ENCODE data around the gene RBP5. TPM values are rescaled to one million over a fixed set of nuclear protein-coding genes. Genes with fewer than 3 reads are reported as not detected.

The RBP5 gene
- total RNA-seq, 3 donors from 2014 or later, result 2.2 to 3.8 (median 2.5) TPM

DNA sequence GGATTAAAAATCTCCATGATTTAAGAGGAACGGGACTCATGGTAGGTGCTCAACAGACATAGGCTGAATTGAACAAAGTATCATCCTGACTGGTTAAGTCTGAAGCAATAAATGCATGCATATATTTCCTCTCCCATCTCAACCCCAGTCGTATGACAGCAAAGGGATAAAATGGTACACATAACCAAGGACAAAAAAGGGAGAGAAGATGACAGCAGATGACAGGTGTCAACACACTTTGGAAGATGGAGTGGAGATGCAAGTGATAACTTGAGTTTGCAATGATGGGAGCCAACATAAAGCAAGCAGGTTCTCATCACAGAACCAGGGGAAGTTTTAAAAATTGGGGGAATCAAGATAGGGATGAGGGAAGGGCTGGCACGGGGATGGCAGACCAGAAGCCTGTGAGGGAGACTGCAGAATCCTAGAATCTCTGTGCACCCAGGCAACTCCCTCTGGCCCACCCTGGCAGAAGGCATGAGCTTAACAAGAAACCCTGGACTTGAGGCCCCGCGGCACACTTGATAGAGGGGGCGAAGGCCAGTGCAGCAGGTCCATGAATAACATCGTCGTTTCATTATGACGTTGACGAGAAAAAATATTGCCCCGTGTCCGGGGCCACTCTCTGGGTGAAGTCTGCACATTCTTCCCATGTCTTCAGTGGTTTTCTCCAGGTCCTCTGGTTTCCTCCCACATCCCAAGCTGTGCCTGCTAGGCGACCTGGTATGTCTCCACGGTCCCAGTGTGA, 24.7 kb downstream of the RBP5 start:
- DNase-seq (no peak), ATAC-seq (no peak)
- H3K9me3 ChIP-seq, result no peaks in the 10 kb centered on the region
- H3K36me3 ChIP-seq (ENCODE audit: low read depth), result no peaks in the 10 kb centered on the region
- H3K4me1 ChIP-seq (ENCODE audit: low read depth), result peaks cover 13% of the 10 kb centered on the region
- intact Hi-C loops (cut with DNase I, micrococcal nuclease), result no loop called here
- no peak overlapping the region for H3K4me3 ChIP-seq
- TF ChIP-seq, protein P1, sequence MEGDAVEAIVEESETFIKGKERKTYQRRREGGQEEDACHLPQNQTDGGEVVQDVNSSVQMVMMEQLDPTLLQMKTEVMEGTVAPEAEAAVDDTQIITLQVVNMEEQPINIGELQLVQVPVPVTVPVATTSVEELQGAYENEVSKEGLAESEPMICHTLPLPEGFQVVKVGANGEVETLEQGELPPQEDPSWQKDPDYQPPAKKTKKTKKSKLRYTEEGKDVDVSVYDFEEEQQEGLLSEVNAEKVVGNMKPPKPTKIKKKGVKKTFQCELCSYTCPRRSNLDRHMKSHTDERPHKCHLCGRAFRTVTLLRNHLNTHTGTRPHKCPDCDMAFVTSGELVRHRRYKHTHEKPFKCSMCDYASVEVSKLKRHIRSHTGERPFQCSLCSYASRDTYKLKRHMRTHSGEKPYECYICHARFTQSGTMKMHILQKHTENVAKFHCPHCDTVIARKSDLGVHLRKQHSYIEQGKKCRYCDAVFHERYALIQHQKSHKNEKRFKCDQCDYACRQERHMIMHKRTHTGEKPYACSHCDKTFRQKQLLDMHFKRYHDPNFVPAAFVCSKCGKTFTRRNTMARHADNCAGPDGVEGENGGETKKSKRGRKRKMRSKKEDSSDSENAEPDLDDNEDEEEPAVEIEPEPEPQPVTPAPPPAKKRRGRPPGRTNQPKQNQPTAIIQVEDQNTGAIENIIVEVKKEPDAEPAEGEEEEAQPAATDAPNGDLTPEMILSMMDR (IDR thresholded peaks at IDR 0.05), result no peak

DNA sequence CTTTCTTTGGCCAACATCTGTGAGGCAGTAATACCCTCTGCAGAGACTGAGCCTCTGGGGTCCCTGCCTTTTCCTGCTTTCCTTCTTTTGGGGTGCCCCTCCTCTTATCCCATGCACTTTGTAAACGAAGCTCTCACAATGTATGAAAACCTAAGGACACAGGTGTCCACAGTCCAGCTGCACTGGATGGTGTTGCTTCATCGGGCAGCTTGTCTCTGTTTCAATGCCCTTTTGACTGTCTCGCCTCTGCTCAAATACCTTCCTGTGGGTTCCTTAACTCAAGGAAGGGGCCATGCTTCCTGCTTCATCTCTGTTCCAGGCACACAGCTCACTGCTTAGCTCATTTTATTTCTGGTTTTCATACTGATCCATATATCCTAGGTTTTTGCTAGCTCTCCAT, 26.1 kb downstream of the RBP5 start:
- intact Hi-C loops (cut with DNase I, micrococcal nuclease), result no loop called here
- Histone ChIP-seq H3K9me3 (no peaks in the 10 kb centered on the region), H3K36me3 (ENCODE audit: low read depth) (no peaks in the 10 kb centered on the region), H3K4me3 (no peak overlapping the region), H3K4me1 (ENCODE audit: low read depth) (peaks cover 8% of the 10 kb centered on the region)
- DNase-seq (no peak), ATAC-seq (no peak)
- TF ChIP-seq, protein P1 (IDR thresholded peaks at IDR 0.05), result no peak

DNA sequence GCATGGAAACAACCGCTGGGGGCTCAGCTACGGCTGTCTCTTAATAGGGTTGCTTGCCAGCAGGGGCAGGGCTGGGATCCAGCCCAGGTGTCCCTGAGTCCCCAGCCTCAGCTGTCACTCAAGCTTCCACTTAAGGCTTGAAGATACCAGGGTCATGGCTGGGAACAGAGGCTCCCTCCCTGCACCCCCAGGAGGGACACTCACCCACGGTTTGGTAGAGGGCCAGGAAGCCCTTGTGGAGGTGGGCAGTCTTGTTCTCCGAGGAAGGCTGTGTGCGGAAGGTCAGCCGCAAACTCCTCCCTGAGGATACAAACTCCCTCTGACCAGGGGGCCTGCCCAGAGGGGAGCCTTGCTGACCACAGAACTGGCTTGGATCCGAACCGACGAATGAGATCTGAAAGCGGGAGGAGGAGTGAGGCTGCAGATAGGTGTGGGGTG, 27.0 kb downstream of the RBP5 start:
- ATAC-seq, result peak; percentile 16
- no peaks in the 10 kb centered on the region for H3K9me3 ChIP-seq
- TF ChIP-seq, protein P1 (IDR thresholded peaks at IDR 0.05), result no peak
- H3K4me1 ChIP-seq (ENCODE audit: low read depth), result no peaks in the 10 kb centered on the region
- no peak overlapping the region for H3K4me3 ChIP-seq
- intact Hi-C loops (cut with DNase I, micrococcal nuclease), result no loop called here
- DNase-seq, result no peak
- H3K36me3 ChIP-seq (ENCODE audit: low read depth), result no peaks in the 10 kb centered on the region

DNA sequence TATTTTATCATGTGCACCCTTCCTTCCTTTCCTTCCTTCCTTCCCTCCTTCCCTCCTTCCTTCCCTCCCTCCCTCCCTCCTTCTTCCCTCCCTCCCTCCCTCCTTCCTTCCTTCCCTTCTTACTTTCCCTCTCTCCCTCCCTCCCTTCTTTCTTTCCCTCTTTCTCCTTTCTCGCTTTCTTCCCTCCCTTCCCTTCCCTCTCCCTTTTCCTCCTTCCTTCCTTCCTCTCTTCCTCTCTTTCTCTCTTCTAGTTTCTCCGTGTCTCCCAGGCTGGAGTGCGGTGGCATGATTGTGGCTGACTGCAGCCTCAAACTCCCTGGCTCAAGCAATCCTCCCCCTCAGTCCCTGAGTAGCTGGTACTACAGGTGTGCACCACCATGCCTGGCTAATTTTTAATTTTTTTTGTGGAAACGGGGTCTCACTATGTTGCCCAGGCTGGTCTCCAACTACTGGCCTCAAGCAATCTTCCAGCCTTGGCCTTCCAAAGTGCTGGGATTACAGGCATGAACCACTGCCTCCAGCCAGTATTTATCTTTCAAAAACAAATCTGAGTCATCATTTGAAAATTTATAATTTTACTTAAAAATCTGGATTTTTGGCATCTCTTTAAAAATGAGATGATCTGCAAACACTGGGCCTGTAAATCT, 27.5 kb downstream of the RBP5 start:
- ATAC-seq (no peak), DNase-seq (no peak)
- H3K9me3 ChIP-seq, result no peaks in the 10 kb centered on the region
- H3K4me3 ChIP-seq, result no peak overlapping the region
- intact Hi-C loops (cut with DNase I, micrococcal nuclease), result no loop called here
- H3K4me1 ChIP-seq (ENCODE audit: low read depth), result no peaks in the 10 kb centered on the region
- TF ChIP-seq, protein P1 (IDR thresholded peaks at IDR 0.05), result no peak
- H3K36me3 ChIP-seq (ENCODE audit: low read depth), result no peaks in the 10 kb centered on the region

DNA sequence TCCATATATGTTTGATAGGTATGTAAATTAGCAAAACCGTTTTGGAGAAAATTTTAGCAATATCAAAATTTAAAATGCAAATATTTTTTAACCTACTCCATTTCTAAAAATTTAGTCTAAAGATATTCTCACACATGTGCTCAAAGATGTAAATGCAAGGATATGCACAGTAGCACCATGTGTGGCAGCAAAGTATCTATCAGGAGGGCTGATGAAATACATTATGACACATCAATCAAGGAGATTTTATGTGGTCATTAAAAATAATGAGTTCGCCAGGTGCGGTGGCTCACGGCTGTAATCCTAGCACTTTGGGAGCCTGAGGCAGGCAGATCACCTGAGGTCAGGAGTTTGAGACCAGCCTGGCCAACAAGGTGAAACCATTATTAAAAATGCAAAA, 28.4 kb downstream of the RBP5 start:
- no peaks in the 10 kb centered on the region for H3K4me1 ChIP-seq (ENCODE audit: low read depth)
- ATAC-seq (no peak), DNase-seq (no peak)
- H3K9me3 ChIP-seq, result no peaks in the 10 kb centered on the region
- intact Hi-C loops (cut with DNase I, micrococcal nuclease), result no loop called here
- H3K36me3 ChIP-seq (ENCODE audit: low read depth), result no peaks in the 10 kb centered on the region
- no peak overlapping the region for H3K4me3 ChIP-seq
- TF ChIP-seq, protein P1 (IDR thresholded peaks at IDR 0.05), result no peak

All from mucosa of descending colon (tissue), 3 donors.